HPDE6-E6E7 (cell line): ENCODE results near the gene VSTM2B.

ENCODE experiments used
- DNase-seq: peaks from one replicate; pipeline ENCODE4 v3.0.0; 2011; ENCODE audit warnings: missing footprints; ENCODE audit errors: extremely low spot score

VSTM2B gene

GRCh38 chr19:29497241-29497640 is 28.6 kb upstream of the VSTM2B start:
- DNase-seq, result no peak

GRCh38 chr19:29497686-29498436 is 27.9 kb upstream of the VSTM2B start:
- DNase-seq, result no peak

- DNase-seq, result no peak
Observed at GRCh38 chr19:29499261-29499920, 26.4 kb upstream of the VSTM2B start.

DNA sequence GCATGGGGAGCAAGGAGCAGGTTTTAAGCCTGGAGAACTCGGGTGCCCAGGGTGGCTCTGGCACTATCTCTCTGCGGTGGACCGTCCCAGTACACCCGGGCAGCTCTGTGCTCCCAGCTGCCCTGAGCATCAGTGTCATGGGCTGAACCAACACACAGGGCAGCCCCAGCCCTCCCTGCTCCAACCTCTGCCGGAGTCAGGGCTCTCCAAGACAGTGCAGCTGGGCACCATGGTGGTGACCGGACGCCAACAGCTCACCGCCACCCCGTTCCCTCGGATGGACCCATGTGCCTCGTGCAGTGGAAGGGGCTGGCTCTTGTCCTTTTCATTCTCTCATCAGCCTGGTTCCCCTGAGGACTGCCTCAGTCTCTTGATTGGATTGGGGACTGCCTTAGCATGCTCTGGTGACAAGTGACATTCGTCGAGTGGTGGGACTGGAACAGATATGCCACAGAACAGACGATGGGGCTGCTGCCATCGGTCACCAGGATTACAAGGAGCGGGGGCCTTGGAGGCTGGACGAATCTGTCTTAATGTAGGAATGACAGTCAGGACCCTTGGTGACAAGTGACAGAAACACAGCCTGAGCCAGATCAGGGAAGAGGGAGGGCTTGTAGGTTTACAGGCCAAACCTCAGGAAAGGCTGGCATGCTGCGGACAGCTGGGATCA is 25.7 kb upstream of the VSTM2B start:
- no peak for DNase-seq

GRCh38 chr19:29501816-29502580 is 23.8 kb upstream of the VSTM2B start:
- DNase-seq, result no peak

- DNase-seq, result no peak
Observed at GRCh38 chr19:29502581-29502850, 23.3 kb upstream of the VSTM2B start.

DNA sequence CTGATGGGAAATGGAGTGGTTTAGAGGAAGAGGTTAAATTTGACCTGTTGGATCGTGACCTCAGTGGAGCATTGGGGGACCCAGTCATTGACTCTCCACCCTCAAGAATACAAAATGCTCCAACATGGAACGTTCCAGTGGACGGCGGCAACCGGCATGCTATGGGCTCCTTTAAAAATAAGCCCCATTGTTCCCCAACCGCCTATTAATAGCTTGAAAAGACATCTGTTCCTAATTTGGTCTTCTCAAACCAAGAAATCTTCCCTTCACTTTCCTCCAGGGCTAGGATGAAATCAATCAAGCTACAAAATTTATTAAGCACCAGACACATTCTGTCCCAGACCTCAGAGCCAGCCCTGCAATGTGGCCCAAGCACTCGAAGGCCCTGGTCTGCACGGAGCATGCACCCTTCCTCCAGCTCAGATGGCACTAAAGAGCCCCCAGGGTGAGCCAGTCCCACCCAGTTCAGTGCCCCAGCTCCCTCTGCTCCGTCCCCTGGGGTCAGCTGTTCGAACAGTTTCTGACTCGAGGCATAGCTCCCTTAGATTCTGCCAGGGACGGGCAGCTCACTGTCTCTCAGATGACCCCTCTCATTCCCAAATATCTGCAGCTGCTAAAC is 22.5 kb upstream of the VSTM2B start:
- DNase-seq, result no peak

GRCh38 chr19:29503785-29504184 is 22.0 kb upstream of the VSTM2B start:
- no peak for DNase-seq

GRCh38 chr19:29504454-29504853 is 21.3 kb upstream of the VSTM2B start:
- no peak for DNase-seq

DNA sequence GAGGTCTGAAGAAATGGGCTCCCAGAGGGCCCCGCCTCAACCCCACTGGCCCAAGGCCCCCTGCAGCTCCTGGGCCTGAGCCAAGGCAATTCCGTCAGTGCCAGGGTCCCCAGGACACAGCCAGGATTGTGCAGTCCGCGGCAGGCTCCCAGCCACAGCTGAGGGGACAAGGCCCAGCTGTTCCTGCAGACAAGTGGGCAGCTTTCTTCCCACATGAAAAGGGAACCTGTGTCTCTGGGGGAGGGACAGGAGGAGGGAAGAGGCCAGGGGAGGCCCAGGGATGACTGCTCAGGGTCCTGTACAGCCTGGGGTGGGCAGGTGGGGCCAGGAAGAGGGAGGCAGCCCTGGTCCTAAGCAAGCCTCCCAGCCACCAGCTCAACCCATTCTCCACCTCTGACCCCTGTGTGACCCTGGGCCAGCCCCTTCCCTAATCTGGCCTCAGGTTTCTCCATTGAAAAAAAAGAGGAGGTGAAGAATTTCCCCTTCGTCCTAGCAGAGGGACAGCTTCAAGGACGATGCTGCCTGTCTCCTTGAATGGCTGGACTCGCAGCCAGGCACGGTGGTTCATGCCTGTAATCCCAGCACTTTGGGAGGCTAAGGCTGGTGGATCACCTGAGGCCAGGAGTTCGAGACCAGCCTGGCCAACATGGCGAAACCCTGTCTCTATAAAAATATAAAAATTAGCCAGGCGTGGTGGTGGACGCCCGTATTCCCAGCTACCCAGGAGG is 20.5 kb upstream of the VSTM2B start:
- DNase-seq, result no peak

DNA sequence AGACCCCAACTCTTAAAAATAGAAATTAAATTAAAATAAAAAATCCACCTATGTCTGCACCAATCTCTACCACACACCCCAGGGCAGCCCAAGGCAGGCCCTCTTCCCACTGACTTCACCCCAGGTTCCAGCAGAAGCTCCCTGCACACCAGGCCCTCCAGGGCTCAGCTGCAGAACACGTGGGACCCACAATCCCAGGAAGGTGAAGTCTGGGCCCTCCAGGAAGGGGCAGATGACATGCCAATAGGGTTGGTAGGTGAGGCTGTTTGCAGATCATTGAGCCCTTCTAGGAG is 19.2 kb upstream of the VSTM2B start:
- no peak for DNase-seq

- no peak for DNase-seq
Observed at GRCh38 chr19:29507081-29507860, 18.5 kb upstream of the VSTM2B start.

DNA sequence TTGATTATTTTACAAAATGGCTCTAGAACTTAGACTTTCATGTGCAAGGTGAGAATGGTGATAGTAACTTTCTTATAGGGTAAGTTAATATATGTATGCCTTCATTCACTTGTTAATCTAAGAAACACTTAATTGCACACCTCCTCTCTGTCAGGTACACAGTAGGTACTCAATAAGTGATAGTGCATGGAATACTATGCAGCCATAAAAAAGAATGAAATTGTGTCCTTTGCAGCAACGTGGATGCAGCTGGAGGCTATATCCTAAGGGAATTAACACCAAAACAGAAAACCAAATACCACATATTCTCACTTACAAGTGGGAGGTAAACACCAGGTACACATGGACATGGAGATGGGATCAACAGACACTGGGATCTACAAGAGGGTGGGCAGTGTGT is 17.6 kb upstream of the VSTM2B start:
- DNase-seq, result no peak

DNA sequence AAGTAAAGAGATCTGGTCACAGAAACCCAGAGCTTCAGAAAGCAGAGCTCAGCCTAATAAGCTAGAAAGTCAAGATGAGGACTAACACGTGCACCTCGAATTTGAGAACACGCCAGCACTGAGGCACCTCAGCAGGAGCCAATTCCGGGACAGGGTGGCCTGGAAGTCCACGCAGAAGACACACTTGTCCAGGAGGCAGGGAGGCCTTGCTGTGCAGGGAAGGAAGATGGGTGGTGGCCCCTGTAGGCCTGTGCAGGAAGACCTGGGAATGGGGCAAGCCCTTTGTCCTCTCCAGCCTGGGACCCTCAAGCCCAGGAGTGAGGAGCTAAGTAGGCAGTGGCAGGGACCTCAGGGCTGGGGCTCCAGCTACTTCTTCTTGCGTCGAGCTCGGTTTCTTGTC is 16.3 kb upstream of the VSTM2B start:
- no peak for DNase-seq

GRCh38 chr19:29510701-29511265 is 15.0 kb upstream of the VSTM2B start:
- no peak for DNase-seq

DNA sequence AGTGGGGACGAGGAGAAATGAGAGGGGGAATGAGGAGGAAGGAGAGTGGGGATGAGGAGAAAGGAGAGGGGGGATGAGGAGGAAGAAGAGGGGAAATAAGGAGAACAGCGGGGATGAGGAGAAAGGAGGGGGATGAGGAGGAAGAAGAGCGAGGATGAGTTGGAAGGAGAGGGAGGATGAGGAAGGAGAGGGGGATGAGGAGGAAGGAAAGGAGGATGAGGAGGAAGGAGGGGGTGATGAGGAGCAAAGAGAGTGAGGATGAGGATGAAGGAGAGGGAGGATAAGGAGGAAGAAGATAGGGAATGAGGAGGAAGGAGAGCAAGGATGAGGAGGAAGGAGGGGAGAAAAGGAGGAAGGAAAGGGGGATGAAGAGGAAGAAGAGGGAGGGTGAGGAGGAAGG is 14.0 kb upstream of the VSTM2B start:
- no peak for DNase-seq

GRCh38 chr19:29512748-29513147 is 13.0 kb upstream of the VSTM2B start:
- DNase-seq, result no peak

DNA sequence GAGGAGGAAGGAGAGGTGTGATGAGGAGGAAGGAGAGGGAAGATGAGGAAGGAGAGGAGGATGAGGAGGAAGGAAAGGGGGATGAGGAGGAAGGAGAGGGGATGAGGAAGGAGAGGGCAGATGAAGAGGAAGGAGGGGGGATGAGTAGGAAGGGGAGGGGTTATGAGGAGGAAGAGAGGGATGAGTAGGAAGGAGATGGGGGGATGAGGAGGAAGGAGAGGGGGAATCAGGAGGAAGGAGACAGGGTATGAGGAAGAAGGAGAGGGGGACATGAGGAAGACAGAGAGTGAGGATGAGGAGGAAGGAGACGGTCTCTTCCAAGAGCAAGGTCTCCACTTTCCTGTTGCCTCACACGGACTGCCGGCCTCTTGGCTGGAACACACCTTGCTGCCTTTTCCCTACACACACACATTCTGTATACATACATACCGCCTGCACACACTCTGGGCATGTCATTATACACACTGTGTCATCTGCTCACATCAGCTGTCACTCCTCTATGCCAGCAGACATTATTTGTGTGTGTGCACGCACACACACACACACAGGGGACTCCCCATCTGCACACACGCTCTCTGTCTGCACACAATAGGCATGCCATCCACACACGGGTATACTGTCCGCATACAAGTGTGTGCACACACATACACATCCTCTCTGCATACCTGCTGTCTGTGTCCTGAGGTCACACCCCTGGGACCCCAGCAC is 11.1 kb upstream of the VSTM2B start:
- DNase-seq, result no peak

DNA sequence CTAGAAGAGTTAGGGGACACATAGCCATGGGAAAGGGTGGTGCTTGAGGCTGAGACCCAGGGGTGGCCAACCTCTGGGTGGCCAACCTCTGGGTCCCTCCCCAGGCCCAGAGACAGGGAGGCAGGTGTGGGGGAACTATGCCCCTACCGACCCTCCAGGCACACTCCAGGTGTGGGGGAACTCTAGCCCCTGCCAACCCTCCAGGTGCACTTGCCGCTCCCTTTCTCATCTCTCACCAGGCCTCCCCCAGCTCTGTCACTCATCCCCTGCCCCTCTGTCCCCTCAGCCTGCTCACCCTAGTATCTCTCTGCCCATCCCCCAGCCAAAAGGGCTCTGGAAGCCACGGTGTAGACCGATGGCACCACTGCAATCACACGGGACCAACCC is 10.6 kb upstream of the VSTM2B start:
- no peak for DNase-seq
